ENCODE results near the gene MLH3.

GRCh38 chr14:74974364-74975058 lies 76.8 kb downstream of the MLH3 start:
- TF ChIP-seq CTCF (conservative IDR thresholded peaks at IDR 0.05; ENCODE audit: low read length) (no peak), EZH2phosphoT487 (IDR thresholded peaks at IDR 0.05; ENCODE audit: borderline replicate concordance, low read depth, low read length) (no peak)

Measured in OCI-LY7 (cell line).